HG02623 (cell line): Measurements from ENCODE around the gene EP400.
A peak's percentile ranks its signal among the peaks of the same experiment; 100 is the strongest.

Source experiments
- ATAC-seq: cut with Tn5 transposase; IDR thresholded peaks from one replicate; pipeline ENCODE4 v1.9.1; 2021; ENCODE audit warnings: moderate library complexity; ENCODE audit not compliant: unreplicated experiment

Gene EP400

GRCh38 chr12:131912518-131913274 is 37.0 kb upstream of the EP400 start:
- no peak for ATAC-seq

DNA sequence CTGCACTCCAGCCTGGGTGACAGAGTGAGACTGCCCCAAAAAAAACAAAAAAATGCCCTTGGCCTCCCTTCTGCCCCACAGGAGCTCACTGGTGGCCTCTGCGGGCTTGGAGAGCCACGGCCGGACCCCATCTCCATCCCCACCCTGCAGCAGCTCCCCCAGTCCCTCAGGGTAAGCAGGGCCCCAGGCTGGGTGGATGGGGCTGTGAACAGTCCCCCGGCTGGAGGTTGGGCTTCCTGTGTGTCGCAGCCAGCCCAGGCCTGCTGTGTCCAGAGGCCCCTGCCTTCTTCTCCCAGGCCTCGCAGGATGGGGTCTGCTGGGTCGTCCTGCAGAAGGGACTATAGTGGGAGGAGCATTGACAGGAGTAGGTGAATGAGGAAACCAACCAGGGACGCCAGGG is 36.1 kb upstream of the EP400 start:
- no peak for ATAC-seq

DNA sequence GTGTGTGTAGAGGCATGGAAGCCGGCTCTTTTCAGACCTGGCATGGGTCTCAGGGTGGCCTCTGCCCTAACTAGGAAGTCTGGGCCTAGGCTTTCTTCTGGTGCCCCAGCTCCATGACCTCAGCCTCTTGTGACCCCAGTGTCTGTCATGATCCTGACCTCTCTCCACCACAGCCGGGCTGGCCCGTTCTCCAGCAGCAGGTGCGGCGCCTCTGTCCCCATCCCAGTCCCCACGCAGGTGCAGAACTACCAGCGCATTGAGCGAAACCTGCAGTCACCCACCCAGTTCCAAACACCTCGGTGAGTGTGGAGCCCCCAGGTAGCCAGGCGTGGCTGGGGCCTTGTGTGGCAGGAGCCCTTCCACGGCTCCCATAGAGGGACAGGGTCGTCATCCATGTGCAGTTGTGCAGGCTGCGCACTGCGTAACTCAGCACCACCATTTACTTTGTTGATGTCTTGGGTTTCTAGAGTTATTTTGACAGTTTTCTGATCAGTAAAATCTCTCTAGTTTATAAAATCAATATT is 35.5 kb upstream of the EP400 start:
- no peak for ATAC-seq

GRCh38 chr12:131915000-131915689 is 34.6 kb upstream of the EP400 start:
- no peak for ATAC-seq

GRCh38 chr12:131915823-131916222 is 33.9 kb upstream of the EP400 start:
- no peak for ATAC-seq

DNA sequence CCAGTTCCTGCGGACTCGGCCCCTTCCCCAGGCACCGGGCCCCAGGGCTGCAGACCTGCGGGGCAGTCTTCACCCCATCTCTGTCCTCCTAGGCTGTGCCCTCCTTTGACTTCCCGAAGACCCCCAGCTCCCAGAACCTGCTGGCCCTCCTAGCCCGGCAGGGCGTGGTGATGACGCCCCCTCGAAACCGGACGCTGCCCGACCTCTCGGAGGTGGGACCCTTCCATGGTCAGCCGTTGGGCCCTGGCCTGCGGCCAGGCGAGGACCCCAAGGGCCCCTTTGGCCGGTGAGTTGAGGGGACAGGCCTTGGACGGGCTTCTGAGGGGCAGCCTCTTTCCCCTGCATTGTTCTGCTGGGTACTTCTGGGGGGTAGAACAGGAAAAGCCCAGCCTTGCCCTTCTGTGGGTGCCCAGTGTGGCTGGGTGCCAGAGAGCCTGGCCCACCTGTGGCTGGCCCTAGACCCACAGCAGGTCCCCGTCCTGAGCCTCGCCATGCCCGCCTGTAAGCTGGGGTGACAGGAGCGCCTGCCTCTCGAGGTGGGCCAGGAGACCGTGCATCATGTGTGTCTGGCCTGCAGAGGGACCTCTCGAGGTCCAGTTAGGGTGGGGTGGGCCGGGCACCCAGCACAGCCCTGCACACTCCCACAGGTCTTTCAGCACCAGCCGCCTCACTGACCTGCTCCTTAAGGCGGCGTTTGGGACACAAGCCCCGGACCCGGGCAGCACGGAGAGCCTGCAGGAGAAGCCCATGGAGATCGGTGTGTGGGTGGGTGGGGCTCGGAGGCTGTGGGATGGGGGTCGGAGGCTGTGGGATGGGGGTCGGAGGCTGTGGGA is 33.2 kb upstream of the EP400 start:
- ATAC-seq = no peak

- no peak for ATAC-seq
These were observed 32.5 kb upstream of the EP400 start for GRCh38 chr12:131917139-131917710.

DNA sequence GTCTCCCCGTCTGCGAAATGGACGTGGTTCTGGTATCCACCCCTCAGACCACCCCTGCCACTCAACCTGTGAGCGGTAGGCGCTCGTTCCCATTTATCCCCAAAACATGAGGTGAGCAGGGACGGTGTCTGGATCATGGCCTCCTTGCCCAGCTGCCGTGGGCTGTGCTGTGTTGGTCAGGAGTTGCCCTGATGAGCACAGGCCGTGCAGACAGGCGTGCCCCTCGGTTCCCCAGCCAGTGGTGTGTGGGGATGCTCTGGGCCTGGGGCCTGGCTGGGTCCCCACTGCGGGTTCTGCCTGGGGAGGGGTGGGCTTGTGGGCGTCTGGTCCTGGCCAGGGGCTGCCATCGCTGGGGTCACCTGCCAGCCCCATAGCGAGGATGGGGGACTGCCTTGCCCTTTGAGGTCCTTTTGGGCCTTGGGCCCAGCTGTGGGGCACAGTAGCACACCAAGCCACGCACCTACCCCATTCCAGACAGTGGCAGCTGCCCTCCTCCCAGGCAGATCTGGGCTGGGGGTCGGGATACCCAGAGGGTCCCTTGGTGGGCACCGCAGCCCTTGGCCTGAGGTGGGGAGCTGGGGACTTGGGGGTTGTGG is 31.9 kb upstream of the EP400 start:
- ATAC-seq = no peak

GRCh38 chr12:131918311-131919050 is 31.3 kb upstream of the EP400 start:
- no peak for ATAC-seq

- ATAC-seq = no peak
These were observed 30.7 kb upstream of the EP400 start for GRCh38 chr12:131919051-131919347.

GRCh38 chr12:131919366-131920156 is 30.2 kb upstream of the EP400 start:
- no peak for ATAC-seq

- ATAC-seq = no peak
These were observed 29.6 kb upstream of the EP400 start for GRCh38 chr12:131920157-131920508.

- ATAC-seq = no peak
These were observed 28.6 kb upstream of the EP400 start for GRCh38 chr12:131920902-131921840.

DNA sequence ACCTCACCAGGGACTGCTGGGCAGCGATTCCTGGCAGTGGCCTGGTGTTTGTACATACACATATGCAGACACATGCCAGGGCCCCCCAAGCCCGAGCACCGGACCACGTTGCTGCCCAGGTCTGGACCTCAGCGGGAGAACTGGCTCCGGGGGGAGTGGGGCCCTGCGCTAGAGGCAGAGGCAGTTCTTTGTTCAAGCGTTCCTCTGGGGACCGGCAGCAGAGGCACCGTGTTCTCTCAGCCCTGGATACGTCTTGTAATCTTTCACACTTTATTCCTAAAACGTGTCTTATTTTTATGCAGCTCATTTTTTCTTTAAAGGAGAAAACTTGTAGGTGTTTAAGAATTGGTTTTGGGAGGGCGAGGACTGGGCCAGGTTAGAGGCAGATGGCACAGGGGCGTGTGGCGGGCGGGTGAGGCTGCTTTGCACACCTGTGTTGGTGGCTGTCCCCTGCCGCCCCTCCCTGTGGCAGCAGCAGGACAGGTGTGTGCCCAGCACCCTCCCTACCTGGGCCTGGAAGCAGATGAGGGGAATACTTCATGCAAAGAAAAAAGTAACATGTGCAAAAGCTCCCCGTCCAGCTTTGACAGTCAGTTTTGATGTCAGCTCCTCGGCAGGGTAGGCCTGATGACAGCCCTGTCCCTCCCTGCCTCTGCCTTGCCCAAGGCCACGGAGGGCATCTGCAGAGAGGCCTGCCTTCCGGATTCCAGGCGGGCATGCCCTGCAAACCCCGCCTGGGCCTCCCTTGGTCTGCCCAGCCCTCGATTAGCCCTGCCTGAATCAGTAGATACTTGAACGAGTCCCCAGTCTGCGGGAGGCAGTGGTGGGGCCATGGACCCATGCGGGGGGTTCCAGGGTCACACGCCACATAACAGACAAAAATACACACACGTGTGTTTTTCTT is 27.6 kb upstream of the EP400 start:
- no peak for ATAC-seq

DNA sequence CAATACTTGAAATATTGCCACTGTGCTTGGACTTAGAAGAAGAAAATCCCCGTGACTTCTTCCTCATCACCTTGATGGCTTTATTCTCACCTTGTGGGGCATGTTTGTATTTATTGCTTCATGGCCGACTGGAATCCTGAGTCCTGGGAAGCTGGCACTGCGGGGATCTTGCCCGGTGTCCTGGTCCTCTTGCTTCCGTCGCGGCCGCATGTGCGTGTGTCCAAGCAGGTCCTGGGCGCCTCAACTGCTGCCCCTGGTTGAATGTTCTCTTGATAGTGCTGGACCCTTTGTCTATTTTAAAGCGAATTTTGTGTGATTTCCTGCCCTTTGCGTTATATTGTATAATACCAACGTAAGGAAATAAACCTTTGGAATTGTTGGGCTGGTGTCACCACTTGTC is 27.0 kb upstream of the EP400 start:
- ATAC-seq = no peak

DNA sequence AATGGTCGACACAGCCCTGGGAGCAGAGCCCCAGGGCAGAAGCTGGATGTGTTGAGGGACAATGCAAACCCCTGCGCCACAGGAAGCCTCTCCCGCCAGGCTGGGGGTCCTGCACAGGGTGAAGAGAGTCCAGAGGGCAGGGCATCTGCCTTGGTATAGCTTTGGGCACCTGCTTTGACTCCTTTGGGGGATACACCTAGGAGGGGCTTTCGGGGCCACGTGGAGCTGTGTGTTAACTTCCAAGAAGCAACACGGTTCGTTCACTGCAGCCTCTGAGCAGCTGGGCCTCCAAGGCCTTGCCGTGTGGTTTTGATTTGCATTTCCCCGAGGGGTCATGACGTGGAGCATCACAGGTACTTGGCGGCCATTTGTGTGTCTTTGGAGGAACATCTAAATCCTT is 26.5 kb upstream of the EP400 start:
- ATAC-seq = peak; percentile 72
